Measurements from ENCODE around the gene BUB3.

BUB3 gene

DNA sequence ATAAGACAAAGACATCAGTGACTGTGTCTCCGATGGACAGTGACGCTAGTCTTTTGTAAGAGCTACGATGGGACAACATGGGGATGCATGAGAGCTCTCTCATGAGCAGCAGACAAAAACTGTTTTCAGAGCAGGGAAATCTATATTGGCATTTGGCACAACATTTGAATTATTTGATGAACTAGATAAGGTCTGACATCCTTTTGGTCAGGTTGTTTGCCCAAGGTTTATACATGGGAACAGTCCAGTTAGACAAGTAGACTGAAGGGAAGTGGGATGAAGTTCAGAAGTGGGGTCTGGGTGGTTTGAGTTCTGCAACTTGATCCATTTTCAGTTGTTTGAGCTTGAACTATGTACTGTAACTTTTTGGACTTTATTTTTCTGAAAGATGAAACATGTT, 50.8 kb downstream of the BUB3 start:
- DNase-seq = no peak

- DNase-seq = no peak
These were observed 57.9 kb downstream of the BUB3 start for GRCh38 chr10:123212063-123212462.

GRCh38 chr10:123212640-123213039, 58.4 kb downstream of the BUB3 start:
- DNase-seq = no peak

DNA sequence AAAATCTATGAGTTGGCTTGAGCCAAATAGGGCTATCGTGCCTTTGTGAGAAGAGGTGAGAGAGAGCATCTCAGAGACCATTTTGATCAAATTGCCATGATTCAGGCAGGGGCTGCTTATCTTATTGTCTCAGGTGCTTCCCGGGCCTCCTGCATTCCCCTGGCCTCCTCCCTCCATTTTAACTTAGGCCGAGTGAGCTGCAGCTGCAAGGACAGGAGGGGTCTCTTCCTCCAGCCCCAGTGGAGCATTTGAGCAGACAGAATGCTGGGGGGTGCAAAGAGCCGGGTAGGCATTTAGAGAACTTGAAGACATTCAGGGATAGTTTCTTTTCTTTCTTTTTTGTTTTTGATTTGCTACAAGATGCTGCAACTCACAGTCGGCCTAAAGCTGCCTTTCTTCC, 59.0 kb downstream of the BUB3 start:
- no peak for DNase-seq
